Measurements from ENCODE around the gene TNIP3. TPM values are rescaled to one million over a fixed set of nuclear protein-coding genes. Genes with fewer than 3 reads are reported as not detected.

Gene TNIP3
- total RNA-seq, 4 donors from 2014 or later = 0.44 TPM; not detected in 3

DNA sequence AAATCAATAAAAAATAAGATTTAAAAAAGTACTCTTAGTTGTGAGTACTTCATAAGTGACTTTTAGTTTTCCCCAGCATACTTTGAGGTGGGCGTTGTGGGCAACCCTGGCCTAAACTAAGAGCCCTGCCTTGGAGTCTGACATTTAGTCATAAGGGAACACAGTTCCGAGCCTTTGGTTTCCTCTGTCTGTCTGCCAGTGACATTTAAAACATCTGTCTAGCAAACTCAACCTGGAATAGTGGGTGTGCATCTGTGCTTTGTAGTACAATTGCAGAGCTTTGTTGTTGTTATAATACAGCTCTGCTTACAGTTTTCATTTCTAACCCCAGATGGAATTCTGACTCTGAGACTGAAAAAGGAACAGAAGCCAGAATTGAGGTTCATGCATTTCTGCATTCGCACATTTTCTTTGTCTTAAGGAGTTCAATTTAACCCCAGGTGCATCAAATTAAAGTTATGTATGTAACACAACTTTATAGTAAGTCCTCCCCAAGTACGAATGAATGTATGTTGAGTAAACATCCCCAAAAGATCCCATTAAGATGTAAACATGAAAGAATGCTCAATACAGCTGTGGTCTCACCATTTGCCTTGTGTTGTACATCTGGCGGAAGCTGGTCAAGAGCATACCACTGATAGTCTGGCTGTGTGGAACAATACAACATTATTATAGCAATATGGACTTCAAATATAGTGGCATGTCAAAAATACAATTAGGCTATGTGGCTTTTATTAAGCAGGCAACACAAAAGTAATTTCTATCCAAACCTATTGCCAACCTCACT, 25.9 kb downstream of the TNIP3 start:
- whole genome bisulfite sequencing, 2 donors = 63 to 72% methylated on average over 5 of the region's 5 CpGs
- TF ChIP-seq EP300 (IDR thresholded peaks at IDR 0.05) (no peak), POLR2A (IDR thresholded peaks at IDR 0.05) (no peak)
- TF ChIP-seq, protein P1, sequence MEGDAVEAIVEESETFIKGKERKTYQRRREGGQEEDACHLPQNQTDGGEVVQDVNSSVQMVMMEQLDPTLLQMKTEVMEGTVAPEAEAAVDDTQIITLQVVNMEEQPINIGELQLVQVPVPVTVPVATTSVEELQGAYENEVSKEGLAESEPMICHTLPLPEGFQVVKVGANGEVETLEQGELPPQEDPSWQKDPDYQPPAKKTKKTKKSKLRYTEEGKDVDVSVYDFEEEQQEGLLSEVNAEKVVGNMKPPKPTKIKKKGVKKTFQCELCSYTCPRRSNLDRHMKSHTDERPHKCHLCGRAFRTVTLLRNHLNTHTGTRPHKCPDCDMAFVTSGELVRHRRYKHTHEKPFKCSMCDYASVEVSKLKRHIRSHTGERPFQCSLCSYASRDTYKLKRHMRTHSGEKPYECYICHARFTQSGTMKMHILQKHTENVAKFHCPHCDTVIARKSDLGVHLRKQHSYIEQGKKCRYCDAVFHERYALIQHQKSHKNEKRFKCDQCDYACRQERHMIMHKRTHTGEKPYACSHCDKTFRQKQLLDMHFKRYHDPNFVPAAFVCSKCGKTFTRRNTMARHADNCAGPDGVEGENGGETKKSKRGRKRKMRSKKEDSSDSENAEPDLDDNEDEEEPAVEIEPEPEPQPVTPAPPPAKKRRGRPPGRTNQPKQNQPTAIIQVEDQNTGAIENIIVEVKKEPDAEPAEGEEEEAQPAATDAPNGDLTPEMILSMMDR (IDR thresholded peaks at IDR 0.05) = no peak
- no peak overlapping the region for H3K27ac ChIP-seq

DNA sequence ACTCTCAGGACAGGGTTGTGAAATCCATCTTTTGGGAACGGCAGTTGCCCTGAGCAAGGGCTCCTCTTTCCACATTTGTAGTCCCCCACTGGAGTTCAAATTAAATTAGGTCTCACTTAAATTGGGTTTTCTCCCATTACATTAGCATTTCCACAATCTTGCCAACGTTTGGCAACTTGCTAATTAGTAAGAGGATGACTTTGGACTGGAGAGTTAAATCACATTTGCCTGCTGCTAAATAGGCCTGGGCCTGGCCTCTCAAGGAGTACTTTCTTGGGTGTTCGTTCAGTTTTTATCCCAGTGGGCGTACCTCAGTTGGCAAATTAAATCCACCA, 33.8 kb downstream of the TNIP3 start:
- H3K4me1 ChIP-seq = no peaks in the 10 kb centered on the region
- no peaks in the 10 kb centered on the region for H3K9me3 ChIP-seq
- DNase-seq (ENCODE audit: low spot score in 2 of 2) = no peak
- TF ChIP-seq EP300 (IDR thresholded peaks at IDR 0.05) (no peak), POLR2A (IDR thresholded peaks at IDR 0.05) (no peak)
- TF ChIP-seq, protein P1 (IDR thresholded peaks at IDR 0.05) = no peak
- H3K27ac ChIP-seq = no peak overlapping the region
- WGBS, 2 donors = 77 to 80% methylated on average over 4 of the region's 4 CpGs
- H3K27me3 ChIP-seq = no peaks in the 10 kb centered on the region
- no peaks in the 10 kb centered on the region for H3K36me3 ChIP-seq
- no peak overlapping the region for H3K4me3 ChIP-seq

More for the DNA sequence above, 25.9 kb downstream of the TNIP3 start:
- Histone ChIP-seq H3K4me3 (no peak overlapping the region), H3K27me3 (no peaks in the 10 kb centered on the region), H3K4me1 (no peaks in the 10 kb centered on the region), H3K36me3 (no peaks in the 10 kb centered on the region), H3K9me3 (no peaks in the 10 kb centered on the region)
- DNase-seq (ENCODE audit: low spot score in 2 of 2) = no peak

DNA sequence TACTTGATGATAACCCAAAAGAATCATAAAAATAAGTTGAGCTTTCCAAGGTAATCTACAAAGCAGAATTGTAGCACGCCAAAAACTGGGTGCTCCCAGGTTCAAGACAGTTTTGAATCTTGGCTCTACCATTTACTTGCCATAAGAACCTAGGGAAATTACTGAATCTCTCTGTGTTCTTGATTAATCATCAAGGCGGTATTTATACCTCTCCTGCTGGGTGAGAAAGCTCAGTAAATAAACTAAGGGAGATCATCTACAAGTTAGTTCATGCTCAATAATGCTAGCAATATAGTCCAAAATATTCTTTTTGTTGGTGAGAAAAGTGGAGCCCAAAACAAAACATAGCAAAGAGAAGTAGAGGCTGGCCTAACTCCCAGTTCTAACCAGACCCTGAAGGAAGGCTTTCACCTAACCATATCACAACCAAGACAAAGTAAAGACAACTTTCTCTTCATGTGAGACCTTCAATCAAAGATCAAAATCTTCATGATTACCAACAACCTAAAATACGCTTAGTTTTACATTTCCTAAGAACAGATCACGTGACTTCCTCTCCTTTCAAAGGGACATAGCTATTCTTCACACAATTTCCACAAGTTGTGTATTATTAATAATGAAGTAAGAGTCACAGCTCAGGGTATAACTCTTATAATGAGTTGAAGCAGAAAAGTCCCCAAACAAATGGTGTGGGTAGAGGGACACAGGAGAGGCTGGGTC, 34.4 kb downstream of the TNIP3 start:
- WGBS, 2 donors = 78 to 90% methylated on average over 4 of the region's 4 CpGs

DNA sequence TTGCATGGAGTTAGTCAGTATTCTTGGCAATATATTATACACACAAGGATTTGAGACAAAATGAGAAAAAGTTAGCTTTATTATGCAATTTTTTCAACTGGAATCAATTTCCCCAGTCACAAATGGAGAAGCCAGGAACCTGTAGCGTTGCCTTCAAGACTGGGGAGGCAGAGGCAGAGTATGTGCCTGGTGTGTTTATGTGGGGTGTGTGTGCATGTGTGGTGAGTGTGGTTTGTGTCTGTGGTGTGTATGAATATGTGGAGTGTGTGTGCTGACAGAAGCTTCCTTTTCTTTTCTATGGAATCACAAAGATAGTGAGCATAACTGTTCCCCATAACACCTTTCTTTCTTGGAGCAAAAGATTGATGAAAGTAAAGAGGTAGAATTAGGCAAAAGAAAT, 37.0 kb downstream of the TNIP3 start:
- H3K4me1 ChIP-seq = no peaks in the 10 kb centered on the region
- H3K27me3 ChIP-seq = no peaks in the 10 kb centered on the region
- H3K4me3 ChIP-seq = no peak overlapping the region
- no peak for TF ChIP-seq POLR2A (IDR thresholded peaks at IDR 0.05)
- TF ChIP-seq EP300 (IDR thresholded peaks at IDR 0.05) = no peak
- TF ChIP-seq, protein P1 (IDR thresholded peaks at IDR 0.05) = no peak
- DNase-seq (ENCODE audit: low spot score in 2 of 2) = no peak
- WGBS, 2 donors = 74 to 86% methylated on average over 1 of the region's 1 CpG
- H3K9me3 ChIP-seq = no peaks in the 10 kb centered on the region
- H3K27ac ChIP-seq = no peak overlapping the region
- H3K36me3 ChIP-seq = no peaks in the 10 kb centered on the region

More for the DNA sequence above, 34.4 kb downstream of the TNIP3 start:
- TF ChIP-seq, protein P1 (IDR thresholded peaks at IDR 0.05) = no peak
- TF ChIP-seq POLR2A (IDR thresholded peaks at IDR 0.05) (no peak), EP300 (IDR thresholded peaks at IDR 0.05) (no peak)
- no peaks in the 10 kb centered on the region for H3K27me3 ChIP-seq
- no peak overlapping the region for H3K4me3 ChIP-seq
- DNase-seq (ENCODE audit: low spot score in 2 of 2) = no peak
- no peaks in the 10 kb centered on the region for H3K4me1 ChIP-seq
- H3K36me3 ChIP-seq = no peaks in the 10 kb centered on the region
- no peaks in the 10 kb centered on the region for H3K9me3 ChIP-seq
- H3K27ac ChIP-seq = no peak overlapping the region

DNA sequence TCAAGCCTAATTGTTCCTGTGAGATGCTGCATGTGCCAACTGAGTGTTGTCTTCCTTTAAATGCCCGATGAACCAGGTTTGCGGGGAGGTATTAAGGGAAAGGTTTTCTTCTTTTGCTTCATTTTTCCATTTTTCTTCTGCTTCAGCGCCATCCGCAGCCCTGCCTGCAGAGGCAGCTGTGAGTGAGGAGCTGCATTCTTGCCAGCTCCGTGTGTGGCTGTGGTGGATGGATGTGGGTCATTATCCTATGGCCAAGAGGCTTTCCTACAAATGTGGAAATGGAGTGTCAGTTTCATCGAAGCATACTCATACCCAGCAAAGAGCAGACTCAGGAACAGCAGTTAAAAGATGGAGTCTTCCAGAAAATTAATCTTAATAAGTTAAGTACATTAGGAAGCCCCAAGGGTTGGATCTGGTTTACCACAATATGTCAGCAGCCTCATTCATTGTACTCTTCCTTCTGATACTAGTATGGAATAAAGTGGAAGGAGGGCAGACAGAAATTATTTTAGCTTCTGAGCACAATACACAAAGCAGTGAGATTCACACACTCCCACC, 37.6 kb downstream of the TNIP3 start:
- no peaks in the 10 kb centered on the region for H3K27me3 ChIP-seq
- WGBS, 2 donors = 77 to 89% methylated on average over 6 of the region's 6 CpGs
- TF ChIP-seq, protein P1 (IDR thresholded peaks at IDR 0.05) = no peak
- no peak for TF ChIP-seq POLR2A (IDR thresholded peaks at IDR 0.05)
- TF ChIP-seq EP300 (IDR thresholded peaks at IDR 0.05) = no peak
- no peaks in the 10 kb centered on the region for H3K9me3 ChIP-seq
- no peaks in the 10 kb centered on the region for H3K36me3 ChIP-seq
- no peak overlapping the region for H3K4me3 ChIP-seq
- no peak for DNase-seq (ENCODE audit: low spot score in 2 of 2)
- no peak overlapping the region for H3K27ac ChIP-seq
- H3K4me1 ChIP-seq = no peaks in the 10 kb centered on the region
